ENCODE measurements around the gene LMAN1L. TPM values are rescaled to one million over a fixed set of nuclear protein-coding genes. Genes with fewer than 3 reads are reported as not detected.
"Not testable (repeated sequence)": the region's sequence is repeated elsewhere in the genome, so short reads cannot be mapped to it uniquely, and the experiment has no call there.

The LMAN1L gene
- total and polyA plus RNA-seq, 2 experiments from 2014 or later = not detected

DNA sequence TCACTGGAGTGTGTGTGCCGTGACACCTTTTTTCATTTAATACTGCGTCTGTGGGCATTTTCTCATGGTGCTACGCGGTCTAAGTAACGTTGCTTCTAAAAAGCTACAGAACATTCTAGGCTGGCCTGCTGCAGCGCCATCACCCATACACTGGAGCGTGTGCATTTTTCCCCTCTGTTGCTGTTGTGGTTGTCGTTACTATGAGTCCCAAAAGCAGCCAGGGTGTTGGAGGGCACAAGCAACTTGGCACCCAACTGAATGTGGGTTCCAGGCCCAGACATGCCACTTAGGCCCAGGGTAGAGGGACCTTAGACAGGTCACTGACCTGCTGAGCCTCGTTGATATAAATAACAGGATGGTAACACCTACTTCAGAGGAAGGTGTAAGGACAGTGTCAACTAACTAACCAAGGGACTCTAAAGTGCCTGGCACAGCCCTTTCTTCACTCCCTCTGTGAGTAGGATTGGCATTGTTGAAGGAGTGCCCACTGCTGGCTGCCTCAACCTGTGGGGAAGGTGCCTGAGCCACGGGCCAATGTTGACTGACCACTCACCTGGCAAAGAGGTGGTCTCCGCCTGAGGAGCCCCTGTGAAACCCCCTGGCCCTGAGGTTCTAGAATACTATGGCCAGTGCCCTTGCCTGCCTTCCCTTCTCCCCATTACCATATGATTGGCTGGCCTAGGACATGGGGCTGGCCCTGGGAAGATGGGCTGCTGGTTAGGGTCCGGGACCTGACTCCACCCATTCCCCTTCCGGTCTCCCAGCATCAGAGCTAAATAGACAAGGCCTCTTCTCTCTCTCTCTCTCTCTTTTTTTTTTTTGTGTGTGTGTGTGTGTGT is 27.2 kb upstream of the LMAN1L start:
- peaks cover 86% of the 10 kb centered on the region for H3K79me2 ChIP-seq
- WGBS (ENCODE audit: low lambda C conversion rate, missing lambda C conversion rate) = 93% methylated on average over 13 of the region's 13 CpGs
- no peak overlapping the region for H3K27ac ChIP-seq
- H3K4me1 ChIP-seq (ENCODE audit: insufficient read depth) = peaks cover 56% of the 10 kb centered on the region
- H3K27me3 ChIP-seq = no peaks in the 10 kb centered on the region
- H3K4me3 ChIP-seq = no peak overlapping the region
- H3K36me3 ChIP-seq (replicated peaks; ENCODE audit: insufficient read depth, low read depth) = no peaks in the 10 kb centered on the region
- H4K20me1 ChIP-seq (ENCODE audit: insufficient read depth, poor library complexity, severe bottlenecking) = peaks cover 70% of the 10 kb centered on the region
- DNase-seq (ENCODE audit: low spot score) = no peak
- no peaks in the 10 kb centered on the region for H3K9me2 ChIP-seq (replicated peaks; ENCODE audit: insufficient read depth)
- H3K4me2 ChIP-seq = no peak overlapping the region
- H3K9me3 ChIP-seq (ENCODE audit: low read depth) = no peaks in the 10 kb centered on the region
- H2AFZ ChIP-seq = no peak overlapping the region
- TF ChIP-seq, protein P1, sequence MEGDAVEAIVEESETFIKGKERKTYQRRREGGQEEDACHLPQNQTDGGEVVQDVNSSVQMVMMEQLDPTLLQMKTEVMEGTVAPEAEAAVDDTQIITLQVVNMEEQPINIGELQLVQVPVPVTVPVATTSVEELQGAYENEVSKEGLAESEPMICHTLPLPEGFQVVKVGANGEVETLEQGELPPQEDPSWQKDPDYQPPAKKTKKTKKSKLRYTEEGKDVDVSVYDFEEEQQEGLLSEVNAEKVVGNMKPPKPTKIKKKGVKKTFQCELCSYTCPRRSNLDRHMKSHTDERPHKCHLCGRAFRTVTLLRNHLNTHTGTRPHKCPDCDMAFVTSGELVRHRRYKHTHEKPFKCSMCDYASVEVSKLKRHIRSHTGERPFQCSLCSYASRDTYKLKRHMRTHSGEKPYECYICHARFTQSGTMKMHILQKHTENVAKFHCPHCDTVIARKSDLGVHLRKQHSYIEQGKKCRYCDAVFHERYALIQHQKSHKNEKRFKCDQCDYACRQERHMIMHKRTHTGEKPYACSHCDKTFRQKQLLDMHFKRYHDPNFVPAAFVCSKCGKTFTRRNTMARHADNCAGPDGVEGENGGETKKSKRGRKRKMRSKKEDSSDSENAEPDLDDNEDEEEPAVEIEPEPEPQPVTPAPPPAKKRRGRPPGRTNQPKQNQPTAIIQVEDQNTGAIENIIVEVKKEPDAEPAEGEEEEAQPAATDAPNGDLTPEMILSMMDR (IDR thresholded peaks at IDR 0.05; ENCODE audit: poor library complexity) = no peak
- TF ChIP-seq EZH2phosphoT487 (IDR thresholded peaks at IDR 0.05; ENCODE audit: low read depth, severe bottlenecking, unreplicated experiment) (no peak), EZH2 (IDR thresholded peaks at IDR 0.05; ENCODE audit: borderline replicate concordance) (no peak)

DNA sequence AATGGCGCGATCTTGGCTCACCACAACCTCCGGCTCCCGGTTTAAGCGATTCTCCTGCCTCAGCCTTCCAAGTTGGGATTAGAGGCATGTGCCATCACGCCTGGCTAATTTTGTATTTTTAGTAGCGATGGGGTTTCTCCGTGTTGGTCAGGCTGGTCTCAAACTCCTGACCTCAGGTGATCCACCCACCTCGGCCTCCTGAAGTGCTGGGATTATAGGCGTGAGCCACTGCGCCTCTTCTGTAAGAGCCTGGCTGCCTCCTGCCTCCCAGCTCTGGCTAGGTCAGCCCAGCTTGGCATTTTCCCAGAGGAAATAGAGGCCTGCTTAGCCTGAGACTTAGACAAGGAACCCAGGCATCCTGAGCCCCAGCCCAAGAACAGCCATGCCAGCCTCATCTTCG is 26.6 kb upstream of the LMAN1L start:
- not testable (repeated sequence) for H3K9me3 ChIP-seq (ENCODE audit: low read depth); H3K27ac ChIP-seq; H2AFZ ChIP-seq; H3K4me3 ChIP-seq; DNase-seq (ENCODE audit: low spot score); H3K36me3 ChIP-seq (replicated peaks; ENCODE audit: insufficient read depth, low read depth); H3K27me3 ChIP-seq; H3K4me2 ChIP-seq; H3K9me2 ChIP-seq (replicated peaks; ENCODE audit: insufficient read depth)
- H3K79me2 ChIP-seq = peaks cover 93% of the 10 kb centered on the region
- H4K20me1 ChIP-seq (ENCODE audit: insufficient read depth, poor library complexity, severe bottlenecking) = peaks cover 74% of the 10 kb centered on the region
- WGBS (ENCODE audit: low lambda C conversion rate, missing lambda C conversion rate) = 95% methylated on average over 12 of the region's 12 CpGs
- peaks cover 52% of the 10 kb centered on the region for H3K4me1 ChIP-seq (ENCODE audit: insufficient read depth)

DNA sequence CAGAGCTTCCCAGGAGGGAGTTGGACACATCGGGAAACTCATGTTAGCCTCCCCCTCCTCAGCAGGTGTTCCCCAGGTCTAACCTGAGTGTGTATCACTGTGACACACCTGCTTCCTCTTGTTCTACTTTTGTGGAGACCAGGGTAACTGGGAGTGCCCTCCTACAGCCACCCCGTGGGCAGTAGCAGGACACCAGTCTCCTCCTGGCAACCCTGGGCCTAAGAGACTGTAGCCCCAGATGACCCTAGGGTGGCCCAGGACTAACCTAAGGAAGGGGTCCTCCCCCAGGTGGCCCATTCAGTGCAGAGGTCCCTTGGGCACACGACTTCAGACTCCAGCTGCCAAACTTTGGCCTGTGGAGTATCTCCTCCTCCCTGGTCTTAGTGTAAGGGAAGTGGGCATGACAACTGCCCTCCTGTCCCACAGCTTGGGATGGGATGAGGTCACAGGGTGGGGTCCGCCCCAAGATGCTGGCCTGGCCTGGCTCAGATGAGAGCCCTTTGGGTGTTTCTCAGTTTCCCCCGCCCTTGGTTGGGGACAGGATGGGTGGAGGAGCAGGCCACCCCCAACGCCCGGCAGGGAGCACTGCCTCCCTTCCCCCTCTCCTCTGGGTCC is 26.0 kb upstream of the LMAN1L start:
- no peak overlapping the region for H2AFZ ChIP-seq
- peaks cover 46% of the 10 kb centered on the region for H3K4me1 ChIP-seq (ENCODE audit: insufficient read depth)
- H4K20me1 ChIP-seq (ENCODE audit: insufficient read depth, poor library complexity, severe bottlenecking) = peaks cover 79% of the 10 kb centered on the region
- H3K27me3 ChIP-seq = no peaks in the 10 kb centered on the region
- 97% methylated on average over 7 of the region's 7 CpGs for WGBS (ENCODE audit: low lambda C conversion rate, missing lambda C conversion rate)
- H3K27ac ChIP-seq = no peak overlapping the region
- H3K9me2 ChIP-seq (replicated peaks; ENCODE audit: insufficient read depth) = no peaks in the 10 kb centered on the region
- H3K36me3 ChIP-seq (replicated peaks; ENCODE audit: insufficient read depth, low read depth) = no peaks in the 10 kb centered on the region
- no peak overlapping the region for H3K4me2 ChIP-seq
- no peak overlapping the region for H3K4me3 ChIP-seq
- H3K79me2 ChIP-seq = peaks cover 95% of the 10 kb centered on the region
- no peak for TF ChIP-seq EZH2 (IDR thresholded peaks at IDR 0.05; ENCODE audit: borderline replicate concordance)
- TF ChIP-seq, protein P1 (IDR thresholded peaks at IDR 0.05; ENCODE audit: poor library complexity) = no peak
- TF ChIP-seq EZH2phosphoT487 (IDR thresholded peaks at IDR 0.05; ENCODE audit: low read depth, severe bottlenecking, unreplicated experiment) = no peak
- no peak for DNase-seq (ENCODE audit: low spot score)
- no peaks in the 10 kb centered on the region for H3K9me3 ChIP-seq (ENCODE audit: low read depth)
